ENCODE results near the gene MORN1.
A peak's percentile ranks its signal among the peaks of the same experiment; 100 is the strongest.
"Not testable (repeated sequence)": the region's sequence is repeated elsewhere in the genome, so short reads cannot be mapped to it uniquely, and the experiment has no call there.

The MORN1 gene
- total RNA-seq = 4.8 to 7.6 (median 6.1) reads per million in 3 donors

DNA sequence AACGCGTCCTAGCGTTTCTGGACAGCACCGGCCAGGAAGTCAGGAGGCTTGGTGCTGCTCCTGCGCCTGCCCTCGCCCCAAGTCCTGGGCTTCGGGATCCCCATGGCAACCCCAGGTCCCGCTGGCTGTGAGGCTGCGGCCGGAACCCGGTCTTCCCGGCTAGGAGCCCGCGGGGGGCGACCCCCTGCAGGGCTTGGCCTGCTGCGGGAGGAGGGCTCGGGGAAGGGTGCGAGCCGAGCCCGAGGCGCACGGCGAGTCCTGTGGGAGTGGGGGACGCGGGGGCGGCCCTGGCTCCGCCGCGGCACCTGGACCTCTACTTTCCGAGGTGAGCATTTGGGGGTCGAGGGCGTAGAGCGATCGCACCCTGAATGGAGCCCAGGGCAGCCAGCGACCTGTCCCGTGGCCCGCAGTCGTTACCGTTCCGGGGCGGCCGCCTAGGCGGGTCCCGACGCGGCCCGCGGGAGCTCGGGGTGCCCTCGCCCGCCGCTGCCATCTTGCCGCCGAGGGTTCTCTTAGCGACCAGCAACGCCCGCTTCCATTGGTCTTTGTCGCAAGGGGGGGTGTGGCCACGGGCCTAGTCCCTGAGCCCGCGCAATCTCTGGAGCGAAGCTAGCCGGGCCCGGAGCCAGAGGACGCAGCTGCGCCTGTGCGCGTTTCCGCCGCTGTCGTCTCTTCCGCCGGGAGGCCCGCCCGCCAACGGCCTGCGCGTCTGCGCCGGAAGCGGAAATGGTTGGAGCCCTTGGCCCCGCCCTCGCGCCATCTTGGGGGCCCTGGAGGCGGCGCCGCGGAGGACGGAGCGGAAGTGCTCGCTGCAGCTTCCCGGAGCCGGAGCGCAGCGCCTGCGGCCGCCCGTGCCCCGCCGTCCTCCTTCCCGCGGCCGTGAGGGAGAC, at the start of gene MORN1, which contains the start of gene RER1:
Gene MORN1, minus strand, starts transcription at position 514 of the 890 bp plus-strand sequence. Its CDS starts 21 bp downstream, at position 493.
Gene RER1, plus strand, starts transcription at position 801 of the 890 bp plus-strand sequence. CDS start 3,950 bp downstream, outside the sequence.
- Histone ChIP-seq H3K9me3 (ENCODE audit: control insufficient read depth, low read length) (no peaks in the 10 kb centered on the region), H3K27ac (ENCODE audit: insufficient read depth, low read length, poor library complexity, severe bottlenecking) (peak within 1 kb of the TSS; percentile 73), H3K27me3 (replicated peaks; ENCODE audit: control insufficient read depth, insufficient read depth, low read length, poor library complexity, severe bottlenecking) (no peaks in the 10 kb centered on the region), H3K4me1 (ENCODE audit: control insufficient read depth, insufficient read depth, low read length, poor library complexity, severe bottlenecking) (peaks cover 15% of the 10 kb centered on the region), H3K4me3 (ENCODE audit: insufficient read depth, low read depth, low read length, poor library complexity, severe bottlenecking) (peak within 1 kb of the TSS; percentile 95), H3K36me3 (ENCODE audit: control insufficient read depth, insufficient read depth, low read length) (peaks cover 15% of the 10 kb centered on the region)
- DNase-seq = peak; percentile 98

DNA sequence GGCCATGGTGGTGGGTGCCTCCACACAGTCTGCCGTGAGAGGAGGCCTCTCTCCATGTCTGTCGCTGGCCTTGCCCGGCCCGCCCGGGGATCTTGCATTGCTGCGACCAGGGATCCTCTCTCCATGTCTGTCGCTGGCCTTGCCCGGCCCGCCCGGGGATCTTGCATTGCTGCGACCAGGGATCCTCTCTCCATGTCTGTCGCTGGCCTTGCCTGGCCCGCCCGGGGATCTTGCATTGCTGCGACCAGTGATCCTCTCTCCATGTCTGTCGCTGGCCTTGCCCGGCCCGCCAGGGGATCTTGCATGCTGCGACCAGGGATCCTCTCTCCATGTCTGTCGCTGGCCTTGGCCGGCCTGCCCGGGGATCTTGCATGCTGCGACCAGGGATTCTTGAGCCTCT, 49.0 kb upstream of the MORN1 start:
- not testable (repeated sequence) for H3K36me3 ChIP-seq (ENCODE audit: control insufficient read depth, insufficient read depth, low read length); DNase-seq
- H3K27me3 ChIP-seq (replicated peaks; ENCODE audit: control insufficient read depth, insufficient read depth, low read length, poor library complexity, severe bottlenecking) = peaks cover 15% of the 10 kb centered on the region

DNA sequence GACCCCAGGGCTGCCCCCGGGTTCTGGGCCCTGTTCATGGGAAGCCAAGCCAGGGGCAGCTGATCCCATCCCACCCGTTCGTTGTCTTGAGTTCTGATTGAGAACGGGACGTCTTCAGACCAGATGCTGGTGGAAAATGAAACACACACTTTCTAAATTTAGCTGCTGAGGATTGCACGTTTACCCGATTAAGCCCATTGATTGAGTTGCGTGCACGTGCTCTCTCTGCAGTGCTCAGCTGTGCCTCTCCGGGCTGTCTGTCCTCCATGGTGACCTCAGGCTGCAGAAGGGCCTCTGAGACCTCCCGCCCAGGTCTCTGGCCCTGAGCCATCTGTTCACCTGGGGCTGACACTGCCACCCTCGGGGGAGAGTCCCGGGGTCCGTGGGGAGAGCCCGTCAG, 48.0 kb upstream of the MORN1 start:
- Histone ChIP-seq H3K27ac (ENCODE audit: insufficient read depth, low read length, poor library complexity, severe bottlenecking) (no peak overlapping the region), H3K4me1 (ENCODE audit: control insufficient read depth, insufficient read depth, low read length, poor library complexity, severe bottlenecking) (peaks cover 6% of the 10 kb centered on the region), H3K27me3 (replicated peaks; ENCODE audit: control insufficient read depth, insufficient read depth, low read length, poor library complexity, severe bottlenecking) (peaks cover 13% of the 10 kb centered on the region), H3K9me3 (ENCODE audit: control insufficient read depth, low read length) (no peaks in the 10 kb centered on the region), H3K4me3 (ENCODE audit: insufficient read depth, low read depth, low read length, poor library complexity, severe bottlenecking) (no peak overlapping the region), H3K36me3 (ENCODE audit: control insufficient read depth, insufficient read depth, low read length) (no peaks in the 10 kb centered on the region)
- DNase-seq = no peak

More for the DNA sequence above, 49.0 kb upstream of the MORN1 start:
- H3K4me1 ChIP-seq (ENCODE audit: control insufficient read depth, insufficient read depth, low read length, poor library complexity, severe bottlenecking); H3K4me3 ChIP-seq (ENCODE audit: insufficient read depth, low read depth, low read length, poor library complexity, severe bottlenecking); H3K27ac ChIP-seq (ENCODE audit: insufficient read depth, low read length, poor library complexity, severe bottlenecking); H3K9me3 ChIP-seq (ENCODE audit: control insufficient read depth, low read length): not testable (repeated sequence)

DNA sequence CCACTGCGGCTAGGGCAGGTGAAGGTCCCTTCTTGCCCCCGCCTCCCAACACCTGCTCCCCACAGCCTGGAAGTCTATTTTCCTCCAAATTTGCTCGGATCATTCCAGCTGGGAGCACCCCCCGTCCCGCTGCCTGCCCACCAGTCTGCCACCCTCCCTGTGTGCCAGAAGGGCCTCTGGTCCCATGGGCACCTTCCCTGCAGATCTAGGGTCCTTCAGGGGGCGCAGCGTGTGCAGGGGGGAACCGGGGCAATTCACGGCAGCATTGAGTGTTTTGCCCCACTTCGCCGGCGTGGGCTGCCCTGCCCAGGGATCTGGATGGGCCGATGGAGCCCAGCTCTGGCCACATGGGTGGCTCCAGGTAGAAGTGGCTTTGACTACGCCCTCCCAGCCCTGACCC, 47.3 kb upstream of the MORN1 start:
- H3K36me3 ChIP-seq (ENCODE audit: control insufficient read depth, insufficient read depth, low read length) = no peaks in the 10 kb centered on the region
- H3K9me3 ChIP-seq (ENCODE audit: control insufficient read depth, low read length) = no peaks in the 10 kb centered on the region
- no peak overlapping the region for H3K4me3 ChIP-seq (ENCODE audit: insufficient read depth, low read depth, low read length, poor library complexity, severe bottlenecking)
- DNase-seq = no peak
- H3K4me1 ChIP-seq (ENCODE audit: control insufficient read depth, insufficient read depth, low read length, poor library complexity, severe bottlenecking) = peaks cover 6% of the 10 kb centered on the region
- peaks cover 6% of the 10 kb centered on the region for H3K27me3 ChIP-seq (replicated peaks; ENCODE audit: control insufficient read depth, insufficient read depth, low read length, poor library complexity, severe bottlenecking)
- H3K27ac ChIP-seq (ENCODE audit: insufficient read depth, low read length, poor library complexity, severe bottlenecking) = no peak overlapping the region

DNA sequence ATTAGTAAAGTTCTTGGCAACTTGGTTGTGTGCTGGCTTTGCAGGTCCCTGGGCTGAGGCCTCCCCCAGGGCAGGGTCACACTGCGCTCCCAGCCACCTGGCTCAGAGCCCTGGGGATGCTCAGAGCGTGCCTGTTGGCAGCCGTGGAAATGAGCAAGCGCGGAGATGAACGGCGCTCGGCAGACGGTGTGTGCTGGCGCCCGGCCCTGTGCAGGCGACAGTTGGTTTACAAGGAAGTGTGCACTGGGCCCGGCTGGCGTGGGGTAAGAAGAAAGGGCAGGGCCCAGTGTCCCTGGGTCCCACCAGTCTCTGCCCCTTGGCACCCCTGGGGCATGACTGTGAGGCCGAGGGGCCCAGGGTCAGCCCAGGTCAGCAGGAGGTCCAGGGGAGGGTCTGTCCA, 46.7 kb upstream of the MORN1 start:
- Histone ChIP-seq H3K4me1 (ENCODE audit: control insufficient read depth, insufficient read depth, low read length, poor library complexity, severe bottlenecking) (peaks cover 2% of the 10 kb centered on the region), H3K27me3 (replicated peaks; ENCODE audit: control insufficient read depth, insufficient read depth, low read length, poor library complexity, severe bottlenecking) (peaks cover 3% of the 10 kb centered on the region), H3K36me3 (ENCODE audit: control insufficient read depth, insufficient read depth, low read length) (no peaks in the 10 kb centered on the region), H3K27ac (ENCODE audit: insufficient read depth, low read length, poor library complexity, severe bottlenecking) (no peak overlapping the region), H3K4me3 (ENCODE audit: insufficient read depth, low read depth, low read length, poor library complexity, severe bottlenecking) (no peak overlapping the region), H3K9me3 (ENCODE audit: control insufficient read depth, low read length) (no peaks in the 10 kb centered on the region)
- no peak for DNase-seq

DNA sequence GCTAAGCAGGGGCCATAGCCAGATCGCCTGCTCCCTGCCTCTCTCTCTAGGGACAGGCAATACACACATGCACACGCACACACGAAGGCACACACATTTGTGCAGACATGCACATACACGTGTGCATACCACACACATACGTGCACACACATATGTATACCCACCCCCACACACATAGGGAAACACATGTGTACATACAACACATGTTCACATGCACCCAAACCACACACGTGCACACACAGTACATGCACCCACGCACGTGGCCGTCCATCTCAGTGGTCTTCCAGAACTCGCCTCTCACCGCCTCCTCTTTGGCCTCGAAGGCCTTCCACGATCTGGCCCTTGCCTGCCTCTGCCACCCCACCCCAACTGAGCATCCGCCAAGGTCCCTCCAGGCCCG, 46.3 kb upstream of the MORN1 start:
- no peak for DNase-seq
- Histone ChIP-seq H3K27ac (ENCODE audit: insufficient read depth, low read length, poor library complexity, severe bottlenecking) (no peak overlapping the region), H3K4me1 (ENCODE audit: control insufficient read depth, insufficient read depth, low read length, poor library complexity, severe bottlenecking) (no peaks in the 10 kb centered on the region), H3K9me3 (ENCODE audit: control insufficient read depth, low read length) (no peaks in the 10 kb centered on the region), H3K36me3 (ENCODE audit: control insufficient read depth, insufficient read depth, low read length) (no peaks in the 10 kb centered on the region), H3K4me3 (ENCODE audit: insufficient read depth, low read depth, low read length, poor library complexity, severe bottlenecking) (no peak overlapping the region), H3K27me3 (replicated peaks; ENCODE audit: control insufficient read depth, insufficient read depth, low read length, poor library complexity, severe bottlenecking) (no peaks in the 10 kb centered on the region)

DNA sequence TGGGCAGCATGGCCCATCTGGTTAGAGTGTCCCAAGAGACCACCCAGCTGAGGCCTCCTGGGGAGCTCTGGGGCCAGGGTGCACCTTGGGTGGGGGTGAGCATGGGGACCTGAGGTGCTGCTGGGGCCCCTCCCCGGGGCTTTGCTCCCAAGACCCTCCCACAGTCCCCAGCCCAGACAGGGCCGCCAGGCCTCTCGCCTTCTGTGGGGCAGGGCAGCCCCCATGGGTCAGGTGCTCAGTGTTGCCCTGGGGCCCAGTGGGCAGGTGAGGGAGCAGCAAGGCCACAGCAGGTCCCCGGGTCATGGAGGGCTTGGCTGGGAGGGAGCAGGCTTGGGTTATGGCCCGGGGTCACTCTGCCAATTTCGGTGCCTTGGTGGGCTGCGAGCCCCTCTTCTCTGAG, 45.5 kb upstream of the MORN1 start:
- DNase-seq = no peak
- Histone ChIP-seq H3K9me3 (ENCODE audit: control insufficient read depth, low read length) (no peaks in the 10 kb centered on the region), H3K36me3 (ENCODE audit: control insufficient read depth, insufficient read depth, low read length) (no peaks in the 10 kb centered on the region), H3K27ac (ENCODE audit: insufficient read depth, low read length, poor library complexity, severe bottlenecking) (no peak overlapping the region), H3K4me1 (ENCODE audit: control insufficient read depth, insufficient read depth, low read length, poor library complexity, severe bottlenecking) (no peaks in the 10 kb centered on the region), H3K4me3 (ENCODE audit: insufficient read depth, low read depth, low read length, poor library complexity, severe bottlenecking) (no peak overlapping the region), H3K27me3 (replicated peaks; ENCODE audit: control insufficient read depth, insufficient read depth, low read length, poor library complexity, severe bottlenecking) (no peaks in the 10 kb centered on the region)

DNA sequence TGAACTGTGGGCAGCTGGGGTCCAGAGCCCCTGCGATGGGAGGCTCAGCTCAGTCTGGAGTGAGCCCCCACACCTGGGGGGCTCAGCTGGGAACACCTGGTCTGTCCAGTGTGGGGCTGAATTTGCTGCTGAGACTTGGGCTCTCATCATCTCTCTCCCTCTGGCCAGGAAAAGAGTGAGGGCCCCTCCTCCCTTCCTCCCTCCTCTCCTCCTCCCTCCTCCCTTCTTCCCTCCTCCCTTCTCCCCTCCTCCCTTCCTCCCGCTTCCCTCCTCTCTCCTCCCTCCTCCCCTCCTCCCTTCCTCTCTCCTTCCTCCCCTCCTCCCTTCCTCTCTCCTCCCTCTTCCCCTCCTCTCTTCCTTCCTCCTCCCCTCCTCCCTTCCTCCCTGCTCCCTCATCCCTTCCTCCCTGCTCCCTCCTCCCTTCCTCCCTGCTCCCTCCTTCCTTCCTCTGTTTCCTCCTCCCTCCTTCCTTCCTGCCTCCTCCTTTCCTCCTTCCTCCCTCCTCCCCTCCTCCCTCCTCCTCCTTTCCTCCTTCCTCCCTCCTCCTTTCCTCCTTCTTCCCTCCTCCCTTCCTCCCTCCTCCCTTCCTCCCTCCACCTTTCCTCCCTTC, 44.5 kb upstream of the MORN1 start:
- no peak for DNase-seq

DNA sequence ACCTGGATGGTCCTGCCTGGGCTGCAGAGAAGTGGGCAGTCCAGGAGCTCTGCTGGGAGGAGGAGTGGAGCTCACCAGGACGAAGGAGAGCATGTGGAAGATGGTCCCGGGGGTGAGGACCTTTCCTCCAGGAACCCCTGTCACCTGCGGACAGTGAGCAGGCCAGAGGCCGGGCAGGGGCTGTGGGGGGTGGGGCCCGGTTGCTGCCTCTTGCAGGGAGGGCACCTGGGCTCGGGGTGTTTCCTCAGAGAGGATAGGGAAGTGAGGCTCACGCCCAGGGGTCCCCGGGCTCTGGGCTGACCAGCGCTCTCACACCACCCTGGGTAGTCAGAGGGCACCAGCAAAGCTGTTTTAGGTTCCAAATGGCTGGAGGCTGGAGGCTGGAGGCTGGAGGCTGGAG, 43.7 kb upstream of the MORN1 start:
- DNase-seq = no peak
- Histone ChIP-seq H3K4me1 (ENCODE audit: control insufficient read depth, insufficient read depth, low read length, poor library complexity, severe bottlenecking) (no peaks in the 10 kb centered on the region), H3K27me3 (replicated peaks; ENCODE audit: control insufficient read depth, insufficient read depth, low read length, poor library complexity, severe bottlenecking) (no peaks in the 10 kb centered on the region), H3K36me3 (ENCODE audit: control insufficient read depth, insufficient read depth, low read length) (no peaks in the 10 kb centered on the region), H3K27ac (ENCODE audit: insufficient read depth, low read length, poor library complexity, severe bottlenecking) (no peak overlapping the region), H3K4me3 (ENCODE audit: insufficient read depth, low read depth, low read length, poor library complexity, severe bottlenecking) (no peak overlapping the region), H3K9me3 (ENCODE audit: control insufficient read depth, low read length) (no peaks in the 10 kb centered on the region)

More for the DNA sequence above, 44.5 kb upstream of the MORN1 start:
- H3K36me3 ChIP-seq (ENCODE audit: control insufficient read depth, insufficient read depth, low read length) = no peaks in the 10 kb centered on the region
- no peaks in the 10 kb centered on the region for H3K27me3 ChIP-seq (replicated peaks; ENCODE audit: control insufficient read depth, insufficient read depth, low read length, poor library complexity, severe bottlenecking)
- H3K27ac ChIP-seq (ENCODE audit: insufficient read depth, low read length, poor library complexity, severe bottlenecking) = no peak overlapping the region
- no peak overlapping the region for H3K4me3 ChIP-seq (ENCODE audit: insufficient read depth, low read depth, low read length, poor library complexity, severe bottlenecking)
- H3K9me3 ChIP-seq (ENCODE audit: control insufficient read depth, low read length) = no peaks in the 10 kb centered on the region
- H3K4me1 ChIP-seq (ENCODE audit: control insufficient read depth, insufficient read depth, low read length, poor library complexity, severe bottlenecking) = no peaks in the 10 kb centered on the region

All from effector memory CD4-positive, alpha-beta T cell (primary cell).